ENCODE measurements around the gene MED1.

Gene MED1

GRCh38 chr17:39361064-39361463, 90.0 kb downstream of the MED1 start:
- DNase-seq = no peak

- no peak for DNase-seq
These were observed 90.5 kb downstream of the MED1 start for GRCh38 chr17:39360537-39360936.

DNA sequence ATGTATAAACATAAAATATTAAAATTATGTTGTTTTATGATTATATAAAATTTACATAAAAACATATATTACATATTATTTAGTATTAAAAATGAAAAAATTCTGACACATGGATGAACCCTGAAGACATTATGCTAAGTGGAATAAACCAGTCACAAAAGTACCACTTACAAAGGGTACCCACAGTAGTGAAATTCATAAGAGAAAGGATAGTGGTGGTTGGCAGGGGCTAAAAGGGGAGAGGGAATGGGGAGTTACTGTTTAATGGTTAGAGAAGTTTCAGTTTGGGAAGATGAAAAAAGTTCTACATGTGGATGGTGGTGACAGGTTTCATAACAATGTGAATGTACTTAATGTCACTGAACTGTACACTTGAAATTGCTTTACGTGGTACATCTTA, 91.1 kb downstream of the MED1 start:
- no peak for DNase-seq

DNA sequence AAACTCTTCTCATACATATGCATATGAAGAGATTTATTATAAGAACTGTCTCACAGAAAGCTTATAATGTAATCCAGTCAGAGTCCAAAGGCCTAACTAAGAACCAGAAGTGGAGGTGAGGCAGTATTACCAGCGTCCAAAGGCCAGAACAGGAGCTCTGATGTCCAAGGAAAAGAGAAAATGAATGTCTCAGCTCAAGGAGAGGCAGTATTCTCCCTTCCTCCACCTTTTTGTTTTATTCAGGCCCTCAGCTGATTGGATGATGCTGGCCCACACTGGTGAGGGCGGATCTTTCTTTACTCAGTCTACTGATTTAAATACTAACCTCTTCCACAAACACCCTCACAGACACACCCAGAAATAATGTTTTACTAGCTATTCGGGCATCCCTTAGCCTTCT, 93.1 kb downstream of the MED1 start:
- no peak for DNase-seq

DNA sequence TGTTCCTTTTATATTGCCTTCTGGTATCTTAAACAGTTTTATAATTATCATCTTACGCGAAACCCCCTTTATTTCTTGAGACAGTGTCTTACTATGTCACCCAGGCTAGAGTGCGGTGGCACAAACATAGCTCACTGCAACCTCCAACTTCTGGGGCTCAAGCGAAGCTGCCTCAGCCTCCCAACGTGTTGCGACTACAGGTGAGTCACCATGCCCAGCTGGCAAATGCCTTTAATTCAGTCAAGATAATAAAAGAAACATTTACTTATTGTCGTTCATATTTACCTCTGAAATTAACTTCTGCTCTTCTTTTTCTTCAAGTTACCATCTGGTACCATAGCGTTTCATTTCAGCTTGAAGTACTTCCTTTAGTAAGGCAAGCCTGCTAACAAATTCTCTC, 93.6 kb downstream of the MED1 start:
- DNase-seq = no peak

All from CD4-positive, alpha-beta T cell treated with Interleukin-10 for 1 hour (primary cell).